GM12891 (cell line): ENCODE results near the gene UBE2I.

Experiments
- POLR2AphosphoS5 ChIP-seq: IDR thresholded peaks from 2 replicates; pipeline ENCODE4 v1.6.1; 2011; ENCODE audit warnings: low read depth, low read length, control low read depth
- TAF1 ChIP-seq: IDR thresholded peaks from 2 replicates; pipeline ENCODE4 v1.6.1; 2011; ENCODE audit warnings: low read depth, low read length, control low read depth

GRCh38 chr16:1350691-1351090, 41.3 kb downstream of the UBE2I start:
- TF ChIP-seq POLR2AphosphoS5 (no peak), TAF1 (no peak)
